Stimulated activated CD8-positive, alpha-beta memory T cell treated with anti-CD3 and anti-CD28 coated beads, Interleukin-15, amount 100 ng/mL, for 1 hour (primary cell): ENCODE results near the gene PGGT1B.

Source experiments
- DNase-seq: peaks from one replicate; pipeline ENCODE4 v3.0.0-alpha.2; 2020; ENCODE audit warnings: low read depth

PGGT1B gene

DNA sequence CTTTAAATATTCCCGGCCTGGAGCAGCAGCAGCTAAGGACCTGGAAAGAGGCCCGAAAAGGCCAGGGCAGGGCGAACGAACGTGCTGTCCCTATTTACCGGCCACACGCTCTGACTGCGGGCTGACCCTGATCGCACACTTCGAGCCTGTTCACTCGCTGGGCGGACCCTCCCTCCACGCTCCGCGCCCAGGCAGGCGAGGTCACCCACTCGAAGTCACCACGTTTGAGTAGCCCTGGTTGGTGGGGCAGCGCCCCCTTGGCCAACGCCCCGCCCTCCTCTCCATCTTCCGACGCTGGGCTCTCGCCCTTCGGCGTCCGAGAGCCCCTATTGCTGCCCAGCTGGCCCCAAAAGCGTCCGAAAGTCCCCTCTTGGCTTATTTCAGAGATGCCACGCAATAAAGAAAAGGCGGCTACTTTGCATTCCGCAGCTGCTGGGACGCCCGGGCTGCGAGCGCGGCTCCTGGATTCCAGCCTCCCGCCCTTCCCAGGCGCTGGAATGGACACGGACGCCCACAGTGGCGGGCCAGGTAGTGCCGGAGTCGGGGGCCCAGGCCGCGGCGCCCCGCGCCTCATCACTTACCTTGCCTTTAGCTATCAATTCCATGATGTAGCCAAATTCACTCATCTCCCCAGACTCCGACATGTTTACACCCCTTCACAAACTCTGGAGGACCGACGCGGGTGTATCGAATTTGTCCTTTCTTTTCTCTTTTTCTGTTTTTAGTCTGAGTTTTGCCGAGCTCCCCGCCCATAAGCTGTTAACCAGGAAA is 83.1 kb downstream of the PGGT1B start:
- DNase-seq, result no peak

DNA sequence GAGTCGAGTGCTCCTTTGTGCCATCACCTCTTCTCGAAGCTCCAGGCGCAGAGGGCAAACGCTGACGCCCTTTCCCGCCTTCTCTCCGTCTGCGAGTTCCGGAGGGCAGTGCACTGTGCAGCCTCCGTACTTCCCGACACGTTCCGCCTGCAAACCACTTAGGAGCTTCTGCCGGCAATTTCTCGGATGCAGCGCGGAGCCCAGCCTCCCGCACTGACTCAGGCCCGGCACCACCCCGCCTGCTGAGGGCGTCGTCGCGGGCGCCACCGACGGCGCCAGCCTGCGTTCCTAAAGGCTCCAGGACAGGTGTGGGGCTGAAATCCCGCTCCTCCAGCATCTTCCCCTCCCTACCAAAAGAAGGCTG is 83.7 kb downstream of the PGGT1B start:
- no peak for DNase-seq

DNA sequence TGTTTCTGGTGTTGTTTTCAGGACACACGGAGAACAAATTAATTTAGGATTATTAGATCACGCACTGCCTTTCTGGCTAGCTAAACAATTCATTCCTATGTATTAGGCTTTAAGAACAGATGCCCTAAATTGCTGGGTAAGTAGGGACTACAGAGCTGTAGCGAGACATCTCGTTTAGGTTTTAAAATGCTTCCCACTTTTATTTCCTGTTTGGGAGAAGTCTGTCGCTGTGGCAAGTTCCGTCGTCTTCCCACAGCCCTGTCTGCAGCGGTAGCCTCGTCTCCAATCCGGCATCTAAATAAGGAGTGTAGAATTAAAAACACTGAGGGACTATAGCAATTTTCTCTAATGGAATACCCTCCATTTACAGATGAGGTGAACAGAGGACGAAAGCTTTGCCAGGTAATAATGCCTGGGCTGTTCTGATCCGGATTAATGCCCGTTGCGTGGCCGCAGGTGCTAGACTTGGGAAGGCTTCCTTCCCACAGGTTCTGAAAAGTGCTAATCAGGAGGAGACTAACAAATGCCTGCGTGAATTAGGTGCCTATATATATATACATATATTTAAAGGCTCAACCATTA is 91.7 kb downstream of the PGGT1B start:
- no peak for DNase-seq

DNA sequence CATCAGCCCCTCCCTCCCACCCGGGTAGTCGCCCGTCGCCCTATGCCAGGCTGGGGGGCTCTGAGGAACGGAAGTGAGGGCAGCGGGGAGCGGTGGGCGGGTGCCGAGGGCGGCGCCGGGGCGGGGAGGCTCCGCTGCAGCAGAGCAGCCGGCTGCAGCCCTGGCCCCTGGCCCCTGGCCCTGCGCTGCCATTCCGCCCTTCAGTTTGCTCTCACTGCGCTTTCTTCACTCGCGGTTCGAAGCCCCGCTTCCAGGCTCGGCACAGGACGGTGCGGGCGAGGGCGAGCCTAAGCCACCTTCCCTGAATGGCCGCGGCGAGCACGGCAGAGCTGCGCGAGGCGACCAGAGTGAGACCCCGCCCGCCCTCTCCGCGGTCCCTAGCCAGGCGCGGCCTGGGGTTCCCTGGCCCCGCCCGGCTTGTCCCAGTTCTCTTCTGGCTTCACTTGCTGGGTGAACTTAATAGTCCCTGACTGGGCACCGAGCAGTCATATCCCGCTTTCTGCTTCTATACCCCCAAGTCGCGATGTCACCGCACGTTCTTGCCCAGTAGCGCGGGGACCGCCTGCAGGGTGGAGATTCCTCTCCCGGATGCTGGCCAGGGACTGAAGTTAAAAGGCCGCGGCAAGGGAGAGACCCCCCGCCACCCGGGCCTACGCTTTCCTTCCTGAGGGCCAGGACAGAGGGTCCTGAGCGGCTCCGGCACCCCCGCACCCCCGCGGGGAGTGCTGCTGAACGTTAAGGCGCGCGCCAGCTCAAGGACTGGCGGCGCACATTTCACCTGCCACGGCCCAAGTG is 92.3 kb downstream of the PGGT1B start:
- no peak for DNase-seq

DNA sequence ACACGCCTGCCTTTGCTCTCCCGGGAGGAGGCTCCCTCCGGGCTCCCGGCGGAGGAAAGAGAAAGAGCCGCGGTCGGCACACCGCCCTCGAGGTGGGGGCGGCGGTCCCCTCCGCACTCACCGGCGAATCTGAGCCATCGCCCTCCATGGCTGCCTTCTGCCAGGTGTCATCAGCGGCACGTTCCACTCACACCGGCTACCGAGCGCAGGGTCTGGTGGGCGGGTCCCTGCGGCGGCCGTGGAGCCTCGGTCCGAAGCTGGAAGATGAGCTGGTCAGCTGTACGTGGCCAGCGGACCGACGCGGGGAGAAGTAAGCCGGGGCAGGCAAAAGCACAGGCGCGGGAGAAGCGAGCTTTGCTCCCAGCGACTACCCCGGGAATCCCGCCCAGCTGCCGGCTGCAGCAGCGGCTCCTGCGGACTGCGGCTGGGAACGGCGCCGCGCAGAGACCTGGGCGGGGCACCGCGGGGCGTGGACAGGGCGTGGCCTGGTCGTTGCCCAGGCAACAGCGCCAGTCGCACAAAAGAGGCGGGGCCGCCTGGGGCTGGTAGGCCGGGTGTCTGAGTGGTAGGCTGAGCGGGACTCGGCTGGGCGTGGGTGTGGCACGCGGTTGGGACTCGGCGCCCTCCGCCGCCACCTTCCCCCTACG is 93.1 kb downstream of the PGGT1B start, which contains the start of gene TRIM36:
TSS of gene TRIM36 (minus strand) at position 422 of the 647 bp plus-strand sequence. CDS start at position 148, 274 bp downstream.
- DNase-seq, result peak; percentile 79

DNA sequence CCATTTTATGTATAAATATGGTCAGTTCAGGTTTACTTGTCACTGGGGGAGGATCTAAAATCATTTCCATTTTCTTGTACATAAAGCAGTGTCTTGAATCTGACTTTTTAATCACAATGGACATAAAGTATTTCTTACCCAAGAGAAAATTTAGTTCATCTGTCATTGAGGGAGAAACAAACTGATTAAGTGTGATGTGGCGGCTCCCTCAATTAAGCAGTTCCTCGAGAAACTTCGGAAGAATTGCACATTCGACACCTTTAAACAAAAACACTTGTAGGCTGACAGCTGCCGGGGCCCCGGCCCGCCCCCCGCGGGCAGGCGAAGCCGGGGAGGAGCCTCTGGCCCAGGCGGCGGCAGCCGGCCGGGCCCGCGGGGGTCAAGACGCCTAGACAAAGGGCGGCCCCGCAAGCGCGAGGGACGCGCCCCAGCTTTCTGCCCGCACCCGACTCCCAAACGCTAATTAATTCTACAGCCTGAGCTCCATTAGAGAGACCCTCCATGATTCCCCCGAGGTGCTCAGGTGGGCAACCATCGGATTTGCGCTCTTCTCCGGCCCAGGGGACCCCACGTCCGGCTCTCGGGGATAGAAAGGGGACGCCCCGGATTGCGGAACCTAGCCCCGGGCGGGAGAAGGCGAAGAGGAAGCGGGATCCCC is 93.7 kb downstream of the PGGT1B start:
- no peak for DNase-seq

DNA sequence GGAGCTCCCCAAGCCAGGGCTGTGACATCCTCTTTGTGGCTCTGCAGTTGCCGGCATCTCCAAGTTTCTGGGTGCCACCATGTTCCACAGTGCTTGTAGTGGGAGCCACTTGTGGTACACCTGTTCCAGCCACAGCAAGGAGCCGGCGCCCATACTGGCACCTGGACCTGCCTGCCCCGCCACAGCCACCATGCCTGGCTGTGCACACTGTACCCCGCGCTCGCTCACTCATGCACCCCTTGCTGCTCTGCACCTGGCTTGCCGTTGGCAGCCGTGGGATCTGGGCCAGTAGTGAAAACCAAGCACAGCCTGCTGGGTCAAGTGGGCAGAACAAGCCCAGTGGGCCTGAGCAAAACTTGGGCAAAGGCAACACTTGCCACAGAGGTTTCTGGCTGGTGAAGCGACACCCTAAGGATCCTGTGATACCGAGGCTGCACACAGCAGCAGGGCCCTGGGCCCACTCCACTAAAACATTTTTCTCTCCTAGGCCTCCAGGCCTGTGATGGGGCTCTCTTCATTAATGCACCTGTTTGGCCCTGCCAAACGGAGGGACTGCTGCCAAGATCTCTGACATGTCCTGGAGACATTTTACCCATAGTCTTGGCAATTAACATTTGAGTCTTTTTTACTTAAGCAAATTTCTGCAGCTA is 95.8 kb downstream of the PGGT1B start:
- no peak for DNase-seq

DNA sequence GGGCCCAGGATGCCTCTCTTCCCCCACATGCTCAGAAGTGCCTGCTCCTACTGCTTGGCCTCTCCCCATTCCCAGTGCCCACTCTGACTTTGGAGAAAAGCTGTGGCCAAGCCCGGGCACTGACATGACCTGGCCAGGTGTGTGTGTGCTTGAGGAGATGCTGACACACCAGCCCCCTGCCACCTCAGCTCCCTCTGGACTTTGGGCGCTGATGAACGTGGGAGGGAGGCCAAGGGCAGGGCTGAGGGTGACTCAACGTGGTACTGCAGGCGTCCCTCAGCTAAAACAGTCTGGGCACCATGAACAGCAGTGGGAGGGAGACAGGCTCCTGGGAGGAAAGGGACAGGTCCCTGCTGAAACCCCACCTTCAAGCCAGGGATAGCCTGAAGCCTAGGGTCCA is 96.9 kb downstream of the PGGT1B start:
- no peak for DNase-seq

DNA sequence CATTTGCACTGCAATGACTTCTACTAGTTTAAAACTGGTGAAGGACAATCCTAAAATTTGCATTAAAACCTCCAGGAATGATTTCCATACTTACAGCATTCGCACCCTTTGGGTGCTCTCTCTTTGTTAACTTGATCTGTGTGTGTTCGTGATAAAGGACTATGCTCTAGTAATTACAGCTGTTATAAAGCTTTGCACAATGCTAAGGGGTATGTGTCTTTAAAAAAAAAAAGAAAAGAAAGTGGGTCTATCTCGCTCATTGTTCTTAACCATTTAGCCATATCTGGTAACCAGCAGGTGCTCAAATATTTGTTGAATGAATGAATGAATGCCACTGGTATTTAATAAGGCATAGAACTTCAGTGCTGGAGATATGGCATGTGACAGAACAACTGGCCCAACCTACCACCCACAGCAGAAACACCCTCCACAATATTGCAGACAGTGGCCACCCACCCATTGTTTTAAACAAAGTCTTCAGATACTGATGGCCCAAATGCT is 101.7 kb downstream of the PGGT1B start:
- DNase-seq, result no peak
